Gastroesophageal sphincter (tissue), 3 donors: Measurements from ENCODE around the gene NRP2.

ENCODE experiments used
- EP300 ChIP-seq: sonication (generic); formaldehyde crosslinking; IDR thresholded peaks from one replicate; pipeline ENCODE4 v1.6.1; 2017; ENCODE audit warnings: antibody characterized with exemption, mild to moderate bottlenecking
- POLR2AphosphoS5 ChIP-seq: sonication (generic); formaldehyde crosslinking; IDR thresholded peaks from one replicate; pipeline ENCODE4 v1.6.1; 2017; ENCODE audit warnings: antibody characterized with exemption
- TF ChIP-seq, protein P1 (sequence below), 4 experiments: fragments of 200-600 bp in 2 of 4; fragments of 450-650 bp in 2 of 4; sonication (generic) in 1 of 4; IDR thresholded peaks; one replicate each; pipeline ENCODE4 v1.5.1; 2017 to 2019; ENCODE audit warnings: antibody characterized with exemption in 4 of 4, mild to moderate bottlenecking in 2 of 4, moderate library complexity in 2 of 4

DNA sequence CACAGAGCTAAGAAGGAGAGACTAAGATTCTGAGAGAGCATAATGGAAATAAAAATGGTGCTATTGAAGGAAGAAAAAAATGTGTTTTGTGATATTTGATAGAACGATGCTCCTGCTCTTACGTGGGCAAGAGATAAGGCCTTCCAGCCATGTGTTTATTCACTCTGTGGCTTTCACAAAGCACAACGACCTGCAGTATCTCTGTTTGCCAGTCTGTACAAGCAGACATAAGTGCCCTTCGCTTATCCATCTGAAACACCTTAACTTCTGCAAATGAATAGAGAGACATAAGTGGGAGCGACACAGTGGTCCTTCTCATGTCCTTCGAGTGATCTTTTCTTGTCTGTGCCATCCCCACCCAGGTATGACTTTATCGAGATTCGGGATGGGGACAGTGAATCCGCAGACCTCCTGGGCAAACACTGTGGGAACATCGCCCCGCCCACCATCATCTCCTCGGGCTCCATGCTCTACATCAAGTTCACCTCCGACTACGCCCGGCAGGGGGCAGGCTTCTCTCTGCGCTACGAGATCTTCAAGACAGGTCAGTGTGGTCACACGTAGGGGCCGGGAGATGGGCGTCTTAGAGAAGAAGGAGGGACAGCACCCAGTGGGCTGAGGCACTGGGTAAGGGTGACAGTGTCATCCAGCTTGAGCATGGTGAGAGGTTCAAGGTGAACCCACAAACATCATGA, 33.7 kb downstream of the NRP2 start:
- TF ChIP-seq, protein P1, sequence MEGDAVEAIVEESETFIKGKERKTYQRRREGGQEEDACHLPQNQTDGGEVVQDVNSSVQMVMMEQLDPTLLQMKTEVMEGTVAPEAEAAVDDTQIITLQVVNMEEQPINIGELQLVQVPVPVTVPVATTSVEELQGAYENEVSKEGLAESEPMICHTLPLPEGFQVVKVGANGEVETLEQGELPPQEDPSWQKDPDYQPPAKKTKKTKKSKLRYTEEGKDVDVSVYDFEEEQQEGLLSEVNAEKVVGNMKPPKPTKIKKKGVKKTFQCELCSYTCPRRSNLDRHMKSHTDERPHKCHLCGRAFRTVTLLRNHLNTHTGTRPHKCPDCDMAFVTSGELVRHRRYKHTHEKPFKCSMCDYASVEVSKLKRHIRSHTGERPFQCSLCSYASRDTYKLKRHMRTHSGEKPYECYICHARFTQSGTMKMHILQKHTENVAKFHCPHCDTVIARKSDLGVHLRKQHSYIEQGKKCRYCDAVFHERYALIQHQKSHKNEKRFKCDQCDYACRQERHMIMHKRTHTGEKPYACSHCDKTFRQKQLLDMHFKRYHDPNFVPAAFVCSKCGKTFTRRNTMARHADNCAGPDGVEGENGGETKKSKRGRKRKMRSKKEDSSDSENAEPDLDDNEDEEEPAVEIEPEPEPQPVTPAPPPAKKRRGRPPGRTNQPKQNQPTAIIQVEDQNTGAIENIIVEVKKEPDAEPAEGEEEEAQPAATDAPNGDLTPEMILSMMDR (IDR thresholded peaks at IDR 0.05), result peak; percentile 8 to 53 (median 27)
- TF ChIP-seq POLR2AphosphoS5, result no peak
- no peak for TF ChIP-seq EP300
